ENCODE data around the gene PTPRM.

The PTPRM gene

DNA sequence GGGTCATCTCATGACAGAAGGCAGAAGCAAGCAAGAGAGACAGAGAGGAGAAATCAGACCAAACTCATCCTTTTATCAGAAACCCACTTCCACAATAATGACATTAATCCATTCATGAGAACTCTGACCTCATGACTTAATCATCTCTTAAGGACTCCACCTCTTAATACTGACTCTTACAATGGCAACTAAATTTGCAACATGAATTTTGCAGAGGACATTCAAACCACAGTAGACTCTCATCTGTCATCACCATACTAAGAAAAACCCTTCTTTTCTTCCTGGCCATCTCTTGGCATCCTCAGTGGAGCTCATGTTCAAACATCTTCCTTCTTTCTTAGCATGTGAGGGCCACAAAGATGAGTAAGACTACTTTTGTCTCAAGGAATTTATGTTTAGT lies 565.9 kb downstream of the PTPRM start:
- Histone ChIP-seq H3K27me3 (ENCODE audit: insufficient read depth, low read length, poor library complexity) (no peaks in the 10 kb centered on the region), H3K4me1 (ENCODE audit: insufficient read depth, low read length) (no peaks in the 10 kb centered on the region), H3K4me2 (ENCODE audit: insufficient read depth, low read length) (no peak overlapping the region), H3K27ac (ENCODE audit: low read length) (no peak overlapping the region), H3K36me3 (ENCODE audit: insufficient read depth, low read length) (no peaks in the 10 kb centered on the region), H4K20me1 (ENCODE audit: insufficient read depth, low read length) (no peaks in the 10 kb centered on the region), H3K9ac (ENCODE audit: low read depth, low read length) (no peak overlapping the region), H3K79me2 (ENCODE audit: insufficient read depth, low read length) (no peaks in the 10 kb centered on the region), H3K9me3 (ENCODE audit: insufficient read depth, low read length, severe bottlenecking) (no peaks in the 10 kb centered on the region), H2AFZ (ENCODE audit: low read depth, low read length) (no peak overlapping the region), H3K4me3 (ENCODE audit: low read depth in 1 of 2, low read length in 2 of 2) (no peak overlapping the region)
- ATAC-seq (ENCODE audit: insufficient read depth, low read depth) (no peak), DNase-seq (no peak)
- TF ChIP-seq CTCF (IDR thresholded peaks at IDR 0.05; ENCODE audit: borderline replicate concordance, extremely low read depth, low read length, poor library complexity, severe bottlenecking) (no peak), EZH2 (IDR thresholded peaks at IDR 0.05; ENCODE audit: borderline replicate concordance, low read depth, low read length, severe bottlenecking) (no peak)

DNA sequence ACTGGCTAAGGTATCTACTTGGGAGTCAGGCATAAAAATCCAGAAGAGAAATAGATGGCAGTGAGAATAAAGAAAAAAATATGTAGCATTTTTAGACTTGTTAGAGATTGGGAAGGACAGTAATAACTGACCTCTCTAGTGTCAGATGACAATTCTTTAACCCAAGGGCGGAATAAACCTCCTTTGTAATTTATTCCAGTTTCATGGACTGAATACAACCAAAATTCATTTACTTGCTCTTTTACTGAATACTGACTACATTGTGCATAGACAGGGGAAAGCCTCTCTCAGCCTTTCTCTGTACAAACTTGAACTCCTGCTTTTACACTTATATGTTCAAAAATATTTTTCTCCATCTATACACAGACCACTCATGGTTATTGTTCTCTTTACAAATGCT lies 566.8 kb downstream of the PTPRM start:
- H3K36me3 ChIP-seq (ENCODE audit: insufficient read depth, low read length): no peaks in the 10 kb centered on the region
- TF ChIP-seq EZH2 (IDR thresholded peaks at IDR 0.05; ENCODE audit: borderline replicate concordance, low read depth, low read length, severe bottlenecking) (no peak), CTCF (IDR thresholded peaks at IDR 0.05; ENCODE audit: borderline replicate concordance, extremely low read depth, low read length, poor library complexity, severe bottlenecking) (no peak)
- no peak for ATAC-seq (ENCODE audit: insufficient read depth, low read depth)

DNA sequence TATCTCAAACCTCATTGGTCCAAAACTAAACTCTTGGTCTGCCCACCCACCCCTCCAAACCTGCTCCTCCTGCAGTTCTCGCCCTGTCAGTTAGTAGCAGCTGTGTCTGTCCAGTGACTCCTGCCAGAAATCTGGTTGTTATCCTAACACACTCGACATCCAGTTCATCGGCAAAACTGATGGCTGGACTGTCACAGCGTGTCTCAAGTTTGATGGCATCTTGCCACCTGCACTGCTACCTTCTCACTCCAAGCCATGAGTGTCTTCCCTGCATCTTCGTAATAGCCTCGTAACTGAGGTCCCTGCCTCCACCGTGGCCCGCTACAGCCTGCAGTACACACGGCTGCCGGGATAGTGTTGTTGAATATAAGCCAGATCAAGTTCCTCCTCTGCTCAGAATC lies 572.0 kb downstream of the PTPRM start:
- no peaks in the 10 kb centered on the region for H3K9me3 ChIP-seq (ENCODE audit: insufficient read depth, low read length, severe bottlenecking)
- H2AFZ ChIP-seq (ENCODE audit: low read depth, low read length): no peak overlapping the region
- H3K27ac ChIP-seq (ENCODE audit: low read length): no peak overlapping the region
- no peaks in the 10 kb centered on the region for H4K20me1 ChIP-seq (ENCODE audit: insufficient read depth, low read length)
- ATAC-seq (ENCODE audit: insufficient read depth, low read depth) (no peak), DNase-seq (no peak)
- H3K4me3 ChIP-seq (ENCODE audit: low read depth in 1 of 2, low read length in 2 of 2): no peak overlapping the region
- no peak overlapping the region for H3K9ac ChIP-seq (ENCODE audit: low read depth, low read length)
- no peaks in the 10 kb centered on the region for H3K4me1 ChIP-seq (ENCODE audit: insufficient read depth, low read length)
- no peaks in the 10 kb centered on the region for H3K79me2 ChIP-seq (ENCODE audit: insufficient read depth, low read length)
- H3K36me3 ChIP-seq (ENCODE audit: insufficient read depth, low read length): no peaks in the 10 kb centered on the region
- no peaks in the 10 kb centered on the region for H3K27me3 ChIP-seq (ENCODE audit: insufficient read depth, low read length, poor library complexity)
- TF ChIP-seq EZH2 (IDR thresholded peaks at IDR 0.05; ENCODE audit: borderline replicate concordance, low read depth, low read length, severe bottlenecking) (no peak), CTCF (IDR thresholded peaks at IDR 0.05; ENCODE audit: borderline replicate concordance, extremely low read depth, low read length, poor library complexity, severe bottlenecking) (no peak)
- no peak overlapping the region for H3K4me2 ChIP-seq (ENCODE audit: insufficient read depth, low read length)

More for the DNA sequence above, 566.8 kb downstream of the PTPRM start:
- H3K27ac ChIP-seq (ENCODE audit: low read length): no peak overlapping the region
- H3K4me2 ChIP-seq (ENCODE audit: insufficient read depth, low read length): no peak overlapping the region
- H4K20me1 ChIP-seq (ENCODE audit: insufficient read depth, low read length): no peaks in the 10 kb centered on the region
- H3K9ac ChIP-seq (ENCODE audit: low read depth, low read length): no peak overlapping the region
- H3K9me3 ChIP-seq (ENCODE audit: insufficient read depth, low read length, severe bottlenecking): no peaks in the 10 kb centered on the region
- no peaks in the 10 kb centered on the region for H3K27me3 ChIP-seq (ENCODE audit: insufficient read depth, low read length, poor library complexity)
- H3K79me2 ChIP-seq (ENCODE audit: insufficient read depth, low read length): no peaks in the 10 kb centered on the region
- no peak overlapping the region for H2AFZ ChIP-seq (ENCODE audit: low read depth, low read length)
- DNase-seq: no peak
- H3K4me3 ChIP-seq (ENCODE audit: low read depth in 1 of 2, low read length in 2 of 2): no peak overlapping the region
- no peaks in the 10 kb centered on the region for H3K4me1 ChIP-seq (ENCODE audit: insufficient read depth, low read length)

DNA sequence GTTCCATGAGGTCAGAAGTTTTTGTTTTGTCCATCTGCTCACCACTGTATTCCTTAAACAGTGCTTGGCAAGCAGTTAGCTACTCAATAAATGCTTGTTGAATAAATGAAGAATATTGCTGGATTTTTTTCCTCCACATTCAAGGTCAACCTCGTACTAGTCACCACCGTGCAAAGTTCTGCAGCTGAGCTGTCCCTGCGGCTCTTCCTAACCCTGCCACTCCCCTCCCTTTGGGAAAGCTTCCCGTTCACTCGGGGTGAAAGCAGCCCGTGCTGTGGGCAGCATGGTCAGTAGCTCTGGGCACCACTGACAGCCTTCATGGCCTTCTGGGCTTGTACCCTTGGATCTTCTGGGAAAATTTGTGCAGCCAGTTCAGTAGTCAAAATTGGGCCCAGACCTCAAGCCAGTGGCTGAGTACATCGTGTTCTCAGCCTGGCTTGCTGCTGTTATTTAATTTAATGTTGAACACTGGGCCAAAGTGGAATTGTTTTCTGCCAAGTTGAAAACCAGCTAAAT lies 572.8 kb downstream of the PTPRM start:
- no peak for TF ChIP-seq CTCF (IDR thresholded peaks at IDR 0.05; ENCODE audit: borderline replicate concordance, extremely low read depth, low read length, poor library complexity, severe bottlenecking)
- no peak for TF ChIP-seq EZH2 (IDR thresholded peaks at IDR 0.05; ENCODE audit: borderline replicate concordance, low read depth, low read length, severe bottlenecking)

More for the DNA sequence above, 572.8 kb downstream of the PTPRM start:
- Histone ChIP-seq H3K9me3 (ENCODE audit: insufficient read depth, low read length, severe bottlenecking) (no peaks in the 10 kb centered on the region), H3K27me3 (ENCODE audit: insufficient read depth, low read length, poor library complexity) (no peaks in the 10 kb centered on the region), H3K79me2 (ENCODE audit: insufficient read depth, low read length) (no peaks in the 10 kb centered on the region), H3K36me3 (ENCODE audit: insufficient read depth, low read length) (no peaks in the 10 kb centered on the region), H3K4me2 (ENCODE audit: insufficient read depth, low read length) (no peak overlapping the region), H2AFZ (ENCODE audit: low read depth, low read length) (no peak overlapping the region), H3K4me1 (ENCODE audit: insufficient read depth, low read length) (no peaks in the 10 kb centered on the region), H3K27ac (ENCODE audit: low read length) (no peak overlapping the region), H3K4me3 (ENCODE audit: low read depth in 1 of 2, low read length in 2 of 2) (no peak overlapping the region), H4K20me1 (ENCODE audit: insufficient read depth, low read length) (no peaks in the 10 kb centered on the region), H3K9ac (ENCODE audit: low read depth, low read length) (no peak overlapping the region)
- DNase-seq (no peak), ATAC-seq (ENCODE audit: insufficient read depth, low read depth) (no peak)

Measured in DND-41 (cell line).